IMR-90 (cell line): Measurements from ENCODE around the gene DPY19L1. TPM values are rescaled to one million over a fixed set of nuclear protein-coding genes. Genes with fewer than 3 reads are reported as not detected.

Experiments
- ATAC-seq: fragments of 200-7000 bp; cut with Tn5 transposase; 2 replicates; pipeline ENCODE4 v1.9.1; 2020; ENCODE audit warnings: low read depth, mild to moderate bottlenecking, moderate library complexity
- BruUV-seq: library from RNA; stranded (reverse); fragments of 400-500 nt; replicated peaks from 2 replicates; lab custom pipeline; 2021; lab: Mats Ljungman, UMichigan
- CTCF ChIA-PET: fragments of 300-600 bp; formaldehyde crosslinking; extraction: SDS; loops from one replicate; lab custom pipeline; 2021; ENCODE audit warnings: antibody characterized with exemption; lab: Yijun Ruan, JAX
- POLR2A ChIA-PET: fragments of 300-600 bp; sonication (Branson Sonifier 250); formaldehyde crosslinking; loops from one replicate; lab custom pipeline; 2022; ENCODE audit warnings: antibody characterized with exemption; ENCODE audit not compliant: unreplicated experiment; lab: Charles Lee
- DNase-seq: peaks from one replicate; pipeline ENCODE4 v3.0.0; 2013
- H2AFZ ChIP-seq: replicated peaks from 2 replicates; pipeline ENCODE3; 2013; ENCODE audit warnings: low read length, mild to moderate bottlenecking; ENCODE audit not compliant: poor library complexity
- H2AK5ac ChIP-seq: 2 replicates; pipeline ENCODE4 v1.6.1; 2013; ENCODE audit warnings: low read depth, low read length, inconsistent platforms
- H2AK9ac ChIP-seq: replicated peaks from 2 replicates; pipeline ENCODE3; 2013; ENCODE audit warnings: mild to moderate bottlenecking, low read depth, low read length, moderate library complexity; ENCODE audit not compliant: poor library complexity
- H2BK120ac ChIP-seq: 2 replicates; pipeline ENCODE4 v1.6.1; 2013; ENCODE audit warnings: low read depth, low read length, inconsistent platforms
- H2BK15ac ChIP-seq: 3 replicates; pipeline ENCODE4 v1.6.1; 2013; ENCODE audit warnings: low read depth, low read length, inconsistent platforms
- H2BK20ac ChIP-seq: 2 replicates; pipeline ENCODE4 v1.6.1; 2013; ENCODE audit warnings: low read depth, mild to moderate bottlenecking, inconsistent platforms, low read length, moderate library complexity
- H2BK5ac ChIP-seq: 2 replicates; pipeline ENCODE4 v1.6.1; 2013; ENCODE audit warnings: mild to moderate bottlenecking, low read depth, low read length, inconsistent platforms; ENCODE audit not compliant: poor library complexity, severe bottlenecking
- H3K14ac ChIP-seq: replicated peaks from 2 replicates; pipeline ENCODE4 v1.6.1; 2013; ENCODE audit warnings: low read depth, low read length, inconsistent platforms
- H3K18ac ChIP-seq: 2 replicates; pipeline ENCODE4 v1.6.1; 2013; ENCODE audit warnings: low read depth, low read length, control low read depth
- H3K23ac ChIP-seq: 2 replicates; pipeline ENCODE4 v1.6.1; 2013; ENCODE audit warnings: low read depth, low read length, inconsistent platforms
- H3K27ac ChIP-seq: 2 replicates; pipeline ENCODE4 v1.5.1; 2013; ENCODE audit warnings: mild to moderate bottlenecking, control low read depth, low read length; ENCODE audit not compliant: insufficient read depth
- H3K27me3 ChIP-seq: 2 replicates; pipeline ENCODE4 v1.6.1; 2013; ENCODE audit warnings: low read length; ENCODE audit not compliant: control insufficient read depth, insufficient read depth
- H3K36me3 ChIP-seq: 2 replicates; pipeline ENCODE4 v1.6.1; 2013; ENCODE audit warnings: low read length, mixed read lengths; ENCODE audit not compliant: control insufficient read depth, insufficient read depth
- H3K4ac ChIP-seq: 2 replicates; pipeline ENCODE4 v1.6.1; 2013; ENCODE audit warnings: low read depth, low read length, inconsistent platforms
- H3K4me1 ChIP-seq: 2 replicates; pipeline ENCODE4 v1.6.1; 2013; ENCODE audit warnings: low read length, mixed read lengths; ENCODE audit not compliant: control insufficient read depth, insufficient read depth
- H3K4me2 ChIP-seq: 2 replicates; pipeline ENCODE4 v1.6.1; 2013; ENCODE audit warnings: low read depth, mild to moderate bottlenecking, control low read depth, low read length, moderate library complexity
- H3K4me3 ChIP-seq: 2 replicates; pipeline ENCODE4 v1.5.1; 2013; ENCODE audit warnings: low read depth, mild to moderate bottlenecking, control low read depth, low read length, moderate library complexity; ENCODE audit not compliant: insufficient read depth
- H3K56ac ChIP-seq: 2 replicates; pipeline ENCODE4 v1.6.1; 2013; ENCODE audit warnings: low read length, inconsistent platforms; ENCODE audit not compliant: insufficient read depth; ENCODE audit errors: extremely low read depth
- H3K79me1 ChIP-seq, 2 experiments: 2 replicates each; pipeline ENCODE4 v1.6.1; 2013; ENCODE audit warnings: low read length in 2 of 2, inconsistent platforms in 1 of 2, low read depth in 1 of 2
- H3K9ac ChIP-seq: 2 replicates; pipeline ENCODE4 v1.6.1; 2013; ENCODE audit warnings: low read depth, low read length, control low read depth
- H3K9me1 ChIP-seq: 2 replicates; pipeline ENCODE4 v1.6.1; 2013; ENCODE audit warnings: low read length, inconsistent platforms; ENCODE audit not compliant: insufficient read depth
- H3K9me3 ChIP-seq: 2 replicates; pipeline ENCODE4 v1.6.1; 2013; ENCODE audit warnings: low read length; ENCODE audit not compliant: control insufficient read depth, insufficient read depth
- H4K20me1 ChIP-seq: 2 replicates; pipeline ENCODE4 v1.6.1; 2013; ENCODE audit warnings: low read length, inconsistent platforms; ENCODE audit not compliant: insufficient read depth
- H4K5ac ChIP-seq: 2 replicates; pipeline ENCODE4 v1.6.1; 2013; ENCODE audit warnings: mild to moderate bottlenecking, low read depth, low read length, control low read depth
- H4K8ac ChIP-seq, 2 experiments: 2 replicates each; pipeline ENCODE4 v1.6.1; 2013; ENCODE audit warnings: low read depth in 2 of 2, low read length in 2 of 2, control low read depth in 1 of 2, inconsistent platforms in 1 of 2
- H4K91ac ChIP-seq: 2 replicates; pipeline ENCODE4 v1.6.1; 2013; ENCODE audit warnings: low read depth, low read length, inconsistent platforms; ENCODE audit not compliant: insufficient read depth
- BHLHE40 ChIP-seq: fragments of 150-350 bp; IDR thresholded peaks from 2 replicates; pipeline ENCODE4 v1.6.1; 2016; ENCODE audit warnings: mild to moderate bottlenecking, low read depth, low read length
- CTCF ChIP-seq: conservative IDR thresholded peaks from 2 replicates; pipeline ENCODE4 v1.5.1; 2012; ENCODE audit warnings: mild to moderate bottlenecking, low read depth, low read length, improper control_type of control experiment
- ELK1 ChIP-seq: fragments of 150-350 bp; IDR thresholded peaks from 2 replicates; pipeline ENCODE4 v1.6.1; 2016; ENCODE audit warnings: low read depth, mild to moderate bottlenecking, low read length, moderate library complexity, borderline replicate concordance
- MAZ ChIP-seq: IDR thresholded peaks from 2 replicates; pipeline ENCODE4 v1.6.1; 2012; ENCODE audit warnings: low read depth, mild to moderate bottlenecking, low read length, improper control_type of control experiment, moderate library complexity, borderline replicate concordance
- MXI1 ChIP-seq: IDR thresholded peaks from 2 replicates; pipeline ENCODE4 v1.6.1; 2012; ENCODE audit warnings: low read depth, mild to moderate bottlenecking, low read length, moderate library complexity, borderline replicate concordance
- POLR2A ChIP-seq: IDR thresholded peaks from 2 replicates; pipeline ENCODE4 v1.6.1; 2012; ENCODE audit warnings: mild to moderate bottlenecking, low read depth, low read length
- RAD21 ChIP-seq: IDR thresholded peaks from 2 replicates; pipeline ENCODE4 v1.6.1; 2012; ENCODE audit warnings: low read length, improper control_type of control experiment
- RCOR1 ChIP-seq: IDR thresholded peaks from 2 replicates; pipeline ENCODE4 v1.6.1; 2012; ENCODE audit warnings: mild to moderate bottlenecking, low read length, improper control_type of control experiment; ENCODE audit not compliant: insufficient replicate concordance
- RFX5 ChIP-seq: IDR thresholded peaks from 2 replicates; pipeline ENCODE4 v1.8.0; 2012; ENCODE audit warnings: low read depth, mild to moderate bottlenecking, low read length, moderate library complexity
- USF2 ChIP-seq: fragments of 150-350 bp; IDR thresholded peaks from 2 replicates; pipeline ENCODE4 v1.6.1; 2017; ENCODE audit warnings: mild to moderate bottlenecking, antibody characterized with exemption, low read length, low read depth
- WGBS, 2 experiments: methylation state at CpG; one replicate each; pipeline versions ENCODE4 v1.1.5 to v1.1.7; 2013; ENCODE audit warnings: missing lambda C conversion rate in 2 of 2; ENCODE audit not compliant: insufficient read length in 1 of 2; ENCODE audit errors: extremely low coverage in 2 of 2; 5-methylcytosine and 5-hydroxymethylcytosine counted together
- dilution Hi-C: fragments of 300-500 bp; cut with HindIII; formaldehyde crosslinking; loops from one replicate; pipeline ENCODE4 v1.14.3; 2018; ENCODE audit warnings: low sequenced_read_pairs; ENCODE audit not compliant: unreplicated experiment
- in situ Hi-C: fragments of 300-500 bp; cut with MboI; formaldehyde crosslinking; loops from 3 replicates; pipeline ENCODE4 v1.14.3; 2019; ENCODE audit warnings: low sequenced_read_pairs, inconsistent platforms, mixed read lengths
- intact Hi-C: fragments of 100-400 bp; cut with micrococcal nuclease; formaldehyde crosslinking; loops from 2 replicates; pipeline ENCODE4 v1.10.0; 2022
- polyA plus RNA-seq, 3 experiments: library from polyadenylated mRNA; depleted of rRNA; stranded (reverse); fragments of >200 nt; gene quantifications; 2 replicates each; pipeline ENCODE4 v1.2.3, GENCODE V29; 2012; ENCODE audit warnings: low replicate concordance in 1 of 3
- total RNA-seq: library from RNA; depleted of rRNA; stranded (reverse); fragments of >200 nt; gene quantifications from 2 replicates; pipeline ENCODE4 v1.2.3, GENCODE V29; 2012

The DPY19L1 gene
- total and polyA plus RNA-seq, 2 of the 4 experiments (the other 2 are of a cell fraction) = 12.1 to 12.2 TPM

GRCh38 chr7:35038354-35038753, 1.1 kb upstream of the DPY19L1 start:
- no peak for TF ChIP-seq POLR2A
- TF ChIP-seq MXI1 = no peak
- TF ChIP-seq RFX5 = no peak
- TF ChIP-seq ELK1 = no peak
- no peak for TF ChIP-seq MAZ
- no peak for TF ChIP-seq RCOR1
- TF ChIP-seq CTCF = no peak
- no peak for TF ChIP-seq BHLHE40
- no peak for TF ChIP-seq RAD21
- TF ChIP-seq USF2 = no peak
- Histone ChIP-seq H3K23ac (0 out of 2 replicates have a peak overlapping the region, but pooled peaks have one; percentile 33), H3K9me1 (peaks cover 4% of the 10 kb centered on the region), H3K4me1 (peaks cover 2% of the 10 kb centered on the region; the same call in 1 of the 2 replicates), H4K91ac (no peak overlapping the region), H3K4ac (no peak overlapping the region; the same call in 1 of the 2 replicates), H3K4me2 (peak overlapping the region; percentile 97), H4K20me1 (peaks cover 8% of the 10 kb centered on the region; the same call in 1 of the 2 replicates), H2BK5ac (no peak overlapping the region), H4K5ac (no peak overlapping the region), H2BK15ac (no peak overlapping the region), H2AK9ac (no peak overlapping the region), H4K8ac (peak overlapping the region in 1 of 2 experiments; percentile 52; a peak in 2 of 4 replicates), H2BK120ac (no peak overlapping the region), H2AFZ (peak overlapping the region; percentile 96), H3K36me3 (no peaks in the 10 kb centered on the region), H2AK5ac (no peak overlapping the region), H3K9ac (peak overlapping the region; percentile 81), H3K79me1 (peaks cover 11 to 31% of the 10 kb centered on the region in 2 experiments), H3K18ac (no peak overlapping the region), H3K14ac (no peak overlapping the region), H2BK20ac (no peak overlapping the region), H3K27me3 (peaks cover 4% of the 10 kb centered on the region; the same call in 1 of the 2 replicates), H3K9me3 (no peaks in the 10 kb centered on the region), H3K4me3 (peak overlapping the region; percentile 87), H3K27ac (no peak overlapping the region), H3K56ac (no peak overlapping the region)
- CTCF ChIA-PET = no interaction called here
- in situ Hi-C loops (no loop called here), intact Hi-C loops (loop anchor here (5.0 to 10.0 kb wide), 4 partner anchors 101 to 944 kb away; no protein-coding TSS in a partner anchor), dilution Hi-C loops (no loop called here)
- POLR2A ChIA-PET = no interaction called here
- 33% methylated on average over 1 of the region's 9 CpGs; no CpG with 5 or more reads in 1 of the 2 experiments for WGBS, 2 experiments
- BruUV-seq = no TSS peak
- DNase-seq (no peak), ATAC-seq (no peak)
